Adipocyte (in vitro differentiated cells): ENCODE data around the gene ZBTB5.
"Not testable (repeated sequence)": the region's sequence is repeated elsewhere in the genome, so short reads cannot be mapped to it uniquely, and the experiment has no call there.

Experiments
- DNase-seq: peaks from one replicate; pipeline ENCODE4 v3.0.0-alpha.2; 2015; ENCODE audit warnings: low read depth
- H3K27me3 ChIP-seq: replicated peaks from 2 replicates; pipeline ENCODE4 v1.7.0; 2013; ENCODE audit warnings: mild to moderate bottlenecking, low read length, moderate library complexity; ENCODE audit not compliant: control insufficient read depth, insufficient read depth
- H3K36me3 ChIP-seq: 2 replicates; pipeline ENCODE4 v1.7.0; 2013; ENCODE audit warnings: low read length, mild to moderate bottlenecking, moderate library complexity; ENCODE audit not compliant: control insufficient read depth, insufficient read depth, severe bottlenecking
- H3K4me1 ChIP-seq: 2 replicates; pipeline ENCODE4 v1.7.0; 2013; ENCODE audit warnings: mild to moderate bottlenecking, low read length, moderate library complexity; ENCODE audit not compliant: control insufficient read depth, insufficient read depth
- H3K4me3 ChIP-seq: 2 replicates; pipeline ENCODE4 v1.7.0; 2013; ENCODE audit warnings: mild to moderate bottlenecking, low read length, moderate library complexity
- H3K9ac ChIP-seq: 2 replicates; pipeline ENCODE4 v1.7.0; 2013; ENCODE audit warnings: mild to moderate bottlenecking, low read length, moderate library complexity
- H3K9me3 ChIP-seq: 2 replicates; pipeline ENCODE4 v1.7.0; 2013; ENCODE audit warnings: mild to moderate bottlenecking, low read length, moderate library complexity; ENCODE audit not compliant: control insufficient read depth

Gene ZBTB5

DNA sequence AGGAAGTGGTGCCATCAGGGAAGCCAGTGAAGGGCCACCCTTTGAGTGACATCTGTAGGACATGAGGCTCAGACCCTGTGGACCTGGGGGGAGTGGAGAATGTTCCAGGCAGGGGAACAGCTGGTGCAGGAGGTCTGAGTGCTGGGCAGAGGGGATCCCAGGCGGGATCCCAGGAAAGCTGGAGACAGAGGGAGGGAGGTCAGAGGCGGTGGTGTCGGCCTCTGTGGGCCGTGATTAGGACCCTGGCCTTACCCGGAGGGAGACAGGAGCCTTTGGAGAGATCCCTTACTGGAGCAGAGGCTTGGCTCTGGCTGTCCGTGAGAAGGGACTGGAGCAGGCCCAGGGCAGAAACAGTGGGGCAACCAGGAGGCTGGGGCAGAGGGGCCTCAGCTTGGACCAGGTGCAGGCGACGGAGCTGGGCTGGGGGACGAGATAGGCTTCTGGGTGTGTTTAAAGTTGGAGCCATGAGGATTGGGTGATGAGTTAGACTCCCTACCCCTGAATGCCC is 54.8 kb downstream of the ZBTB5 start:
- H3K9me3 ChIP-seq: no peaks in the 10 kb centered on the region
- no peak overlapping the region for H3K4me3 ChIP-seq
- no peak overlapping the region for H3K9ac ChIP-seq
- peaks cover 4% of the 10 kb centered on the region for H3K27me3 ChIP-seq
- no peaks in the 10 kb centered on the region for H3K36me3 ChIP-seq
- peaks cover 9% of the 10 kb centered on the region for H3K4me1 ChIP-seq
- no peak for DNase-seq

DNA sequence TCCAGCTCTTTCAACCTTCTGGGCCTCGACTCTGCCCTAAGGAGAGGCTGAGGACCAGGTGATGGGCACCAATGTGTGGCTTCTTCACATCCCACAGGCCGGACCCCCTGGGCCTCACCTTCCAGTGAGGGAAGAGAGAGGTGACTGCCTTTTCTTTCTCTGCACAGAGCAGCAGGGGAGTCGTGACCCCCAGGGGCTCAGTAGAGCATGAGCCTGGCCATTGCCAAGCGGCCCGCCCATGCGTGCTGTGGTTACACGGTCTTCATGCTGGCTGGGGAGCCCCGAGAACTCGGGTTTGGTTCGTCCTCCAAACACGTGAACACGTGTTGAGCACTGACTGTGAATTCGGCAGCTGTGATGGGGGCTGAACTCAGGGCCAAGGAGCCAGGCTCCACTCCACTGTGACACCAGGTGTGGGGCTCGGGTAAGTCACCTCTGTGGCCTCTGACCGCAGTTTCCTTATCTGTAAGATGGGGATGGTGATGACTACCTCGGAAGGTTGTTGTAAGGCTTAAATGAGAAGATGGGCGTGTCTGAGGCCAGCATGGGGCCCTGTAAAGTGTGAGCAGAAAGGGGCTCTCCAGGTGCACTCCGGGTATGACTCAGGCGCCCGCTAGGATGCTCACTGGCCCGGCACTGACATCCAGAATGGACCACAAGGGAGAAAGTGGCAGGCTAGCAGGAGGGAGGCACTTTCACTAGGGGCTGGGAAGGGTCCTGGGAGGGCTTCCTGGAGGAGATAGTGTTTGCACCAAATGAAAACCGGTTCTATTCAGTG is 56.1 kb downstream of the ZBTB5 start:
- no peak overlapping the region for H3K9ac ChIP-seq
- H3K9me3 ChIP-seq: no peaks in the 10 kb centered on the region
- no peaks in the 10 kb centered on the region for H3K36me3 ChIP-seq
- DNase-seq: no peak
- H3K27me3 ChIP-seq: peaks cover 4% of the 10 kb centered on the region
- no peak overlapping the region for H3K4me3 ChIP-seq
- peaks cover 2% of the 10 kb centered on the region for H3K4me1 ChIP-seq

DNA sequence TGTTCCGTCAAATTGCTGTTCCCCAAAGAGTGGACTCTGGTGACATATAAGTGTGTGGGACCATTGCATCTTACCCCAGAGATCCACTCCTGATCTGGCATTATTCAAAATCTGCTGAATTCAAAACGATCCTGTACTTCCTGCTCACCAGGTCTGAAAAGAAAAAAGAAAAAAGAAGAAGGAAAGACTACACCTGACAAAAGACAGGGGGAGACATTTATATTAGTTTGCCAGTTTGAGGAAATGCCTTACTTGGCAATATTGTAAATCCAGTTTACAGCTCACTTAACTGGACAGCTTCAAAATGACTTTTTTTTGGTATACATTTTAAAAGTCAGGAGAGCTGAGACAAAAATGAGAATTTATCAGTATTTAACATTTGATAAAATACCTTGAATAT is 57.8 kb downstream of the ZBTB5 start:
- Histone ChIP-seq H3K4me3 (no peak overlapping the region), H3K4me1 (peaks cover 2% of the 10 kb centered on the region), H3K9ac (no peak overlapping the region), H3K36me3 (no peaks in the 10 kb centered on the region), H3K9me3 (no peaks in the 10 kb centered on the region), H3K27me3 (peaks cover 4% of the 10 kb centered on the region)
- peak; percentile 11 for DNase-seq

DNA sequence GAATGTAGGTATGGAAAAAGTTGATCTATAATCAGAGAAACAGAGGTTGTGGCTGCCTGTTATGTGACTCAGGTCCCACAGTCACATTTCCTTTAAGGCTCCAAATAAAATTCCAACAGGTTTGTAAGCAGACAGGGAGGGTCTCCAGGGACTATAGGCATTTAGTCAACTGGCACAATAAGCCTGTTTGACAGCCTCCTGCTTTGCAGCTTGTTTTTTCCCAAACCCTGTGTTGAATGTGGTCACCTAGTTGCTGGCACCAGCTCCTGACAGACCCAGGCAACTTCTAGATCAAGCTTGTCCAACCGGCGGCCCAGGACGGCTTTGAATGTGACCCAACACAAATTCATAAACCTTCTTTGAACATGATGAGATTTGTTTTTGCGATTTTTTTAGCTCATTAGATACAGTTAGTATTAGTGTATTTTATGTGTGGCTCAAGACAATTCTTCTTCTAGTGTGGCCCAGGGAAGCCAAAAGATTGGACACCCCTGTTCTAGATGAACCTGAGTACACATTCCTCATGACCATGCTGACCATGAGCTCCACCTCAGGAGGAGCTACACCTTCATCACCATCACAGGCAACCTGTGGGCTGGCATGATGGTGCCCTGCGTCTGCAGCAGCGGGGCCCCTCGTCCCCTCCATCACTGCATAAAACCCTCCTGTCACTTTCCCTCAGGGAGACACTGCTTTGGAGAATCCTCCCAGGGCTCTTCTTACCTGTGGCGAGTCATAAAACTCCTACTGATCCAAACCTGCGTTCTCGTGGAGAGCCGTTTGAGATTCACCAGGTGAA is 58.4 kb downstream of the ZBTB5 start:
- Histone ChIP-seq H3K9me3 (no peaks in the 10 kb centered on the region), H3K4me1 (peaks cover 2% of the 10 kb centered on the region), H3K4me3 (no peak overlapping the region), H3K27me3 (peaks cover 4% of the 10 kb centered on the region), H3K36me3 (no peaks in the 10 kb centered on the region), H3K9ac (no peak overlapping the region)
- no peak for DNase-seq

DNA sequence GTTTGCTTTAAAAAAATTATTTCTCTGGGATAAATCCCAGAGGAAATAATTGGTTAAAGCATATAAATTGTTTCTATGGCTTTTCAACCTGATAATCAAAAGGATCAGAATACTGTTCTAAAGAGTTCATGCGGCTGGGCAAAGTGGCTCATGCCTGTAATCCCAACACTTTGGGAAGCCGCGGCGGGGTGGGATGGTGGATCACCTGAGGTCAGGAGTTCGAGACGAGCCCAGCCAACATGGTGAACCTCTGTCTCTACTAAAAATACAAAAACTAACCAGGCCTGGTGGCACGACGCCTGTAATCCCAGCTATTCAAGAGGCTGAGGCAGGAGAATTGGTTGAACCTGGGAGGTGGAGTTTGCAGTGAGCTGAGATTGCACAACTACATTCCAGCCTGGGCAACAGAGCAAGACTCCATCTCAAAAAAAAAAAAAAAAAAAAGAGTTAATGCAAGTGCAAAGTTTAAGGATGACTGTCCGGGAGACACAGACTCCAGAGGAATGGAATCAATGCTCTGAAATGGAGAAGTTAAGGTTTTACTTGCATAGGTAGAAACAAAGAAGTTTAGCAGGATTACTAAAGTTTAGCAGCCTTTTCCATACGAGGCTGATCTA is 59.4 kb downstream of the ZBTB5 start:
- Histone ChIP-seq H3K4me1 (peaks cover 2% of the 10 kb centered on the region), H3K4me3 (no peak overlapping the region), H3K27me3 (peaks cover 4% of the 10 kb centered on the region), H3K9ac (no peak overlapping the region), H3K36me3 (no peaks in the 10 kb centered on the region), H3K9me3 (no peaks in the 10 kb centered on the region)
- no peak for DNase-seq

DNA sequence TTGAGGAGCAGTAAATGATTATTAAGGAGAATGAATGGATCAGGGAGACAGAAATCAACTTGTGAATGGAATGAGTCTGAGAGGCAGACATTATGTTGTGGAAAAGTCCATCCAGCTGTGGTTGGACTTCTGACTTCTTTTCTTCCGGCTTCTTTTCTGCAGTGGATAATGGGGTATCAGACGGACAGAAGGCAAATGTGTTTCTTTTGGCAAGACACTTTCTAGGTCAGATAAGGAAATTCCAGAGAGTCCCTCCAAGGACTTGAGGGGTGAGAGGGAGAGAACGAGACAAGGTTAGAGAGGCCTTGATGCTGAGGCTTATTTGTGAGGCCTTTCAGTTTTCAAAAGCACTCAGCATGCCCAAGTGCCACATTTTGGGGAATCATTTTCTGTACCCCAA is 59.9 kb downstream of the ZBTB5 start:
- Histone ChIP-seq H3K9me3 (no peaks in the 10 kb centered on the region), H3K4me3 (no peak overlapping the region), H3K4me1 (peaks cover 2% of the 10 kb centered on the region), H3K36me3 (no peaks in the 10 kb centered on the region), H3K9ac (no peak overlapping the region), H3K27me3 (peaks cover 4% of the 10 kb centered on the region)
- DNase-seq: no peak

DNA sequence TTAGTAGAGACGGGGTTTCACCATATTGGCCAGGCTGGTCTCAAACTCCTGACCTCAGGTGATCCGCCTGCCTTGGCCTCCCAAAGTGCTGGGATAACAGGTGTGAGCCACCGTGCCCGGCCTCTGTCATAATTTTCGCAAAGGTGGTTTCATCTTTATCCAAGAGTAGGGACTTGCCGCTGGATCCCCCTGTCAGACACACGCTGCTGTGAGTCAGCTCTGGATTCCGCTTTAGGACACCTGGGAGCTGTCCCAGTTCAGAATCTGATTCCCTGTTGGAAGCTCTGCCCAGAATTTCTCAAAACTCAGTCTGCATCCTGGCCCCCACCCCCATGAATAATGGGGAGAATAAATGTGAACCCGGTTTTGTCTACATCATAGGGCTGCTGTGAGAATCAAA is 60.7 kb downstream of the ZBTB5 start:
- Histone ChIP-seq H3K9ac (no peak overlapping the region), H3K4me3 (no peak overlapping the region), H3K4me1 (peaks cover 2% of the 10 kb centered on the region), H3K9me3 (no peaks in the 10 kb centered on the region), H3K36me3 (no peaks in the 10 kb centered on the region), H3K27me3 (peaks cover 4% of the 10 kb centered on the region)
- no peak for DNase-seq

DNA sequence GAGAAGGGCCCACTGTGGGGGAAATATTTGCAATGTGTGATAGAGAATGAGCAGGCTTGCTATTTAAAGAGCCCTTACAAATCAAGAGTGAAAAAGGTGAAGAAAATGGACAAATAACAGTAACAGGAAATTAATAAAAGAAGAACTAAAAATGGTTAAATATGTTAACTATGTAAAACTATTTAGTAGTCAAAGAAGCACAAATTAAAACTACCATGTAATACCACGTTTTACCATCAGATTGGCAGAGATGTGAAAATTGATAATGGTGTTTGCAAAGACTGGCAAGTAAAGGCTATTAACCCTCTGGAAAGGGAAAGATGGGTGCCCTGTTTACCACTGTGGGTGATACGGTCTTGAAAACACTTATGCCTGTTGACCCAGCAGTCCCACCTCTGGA is 65.9 kb downstream of the ZBTB5 start:
- Histone ChIP-seq H3K4me3 (no peak overlapping the region), H3K4me1 (no peaks in the 10 kb centered on the region), H3K9me3 (no peaks in the 10 kb centered on the region), H3K36me3 (no peaks in the 10 kb centered on the region), H3K27me3 (no peaks in the 10 kb centered on the region), H3K9ac (no peak overlapping the region)
- no peak for DNase-seq

DNA sequence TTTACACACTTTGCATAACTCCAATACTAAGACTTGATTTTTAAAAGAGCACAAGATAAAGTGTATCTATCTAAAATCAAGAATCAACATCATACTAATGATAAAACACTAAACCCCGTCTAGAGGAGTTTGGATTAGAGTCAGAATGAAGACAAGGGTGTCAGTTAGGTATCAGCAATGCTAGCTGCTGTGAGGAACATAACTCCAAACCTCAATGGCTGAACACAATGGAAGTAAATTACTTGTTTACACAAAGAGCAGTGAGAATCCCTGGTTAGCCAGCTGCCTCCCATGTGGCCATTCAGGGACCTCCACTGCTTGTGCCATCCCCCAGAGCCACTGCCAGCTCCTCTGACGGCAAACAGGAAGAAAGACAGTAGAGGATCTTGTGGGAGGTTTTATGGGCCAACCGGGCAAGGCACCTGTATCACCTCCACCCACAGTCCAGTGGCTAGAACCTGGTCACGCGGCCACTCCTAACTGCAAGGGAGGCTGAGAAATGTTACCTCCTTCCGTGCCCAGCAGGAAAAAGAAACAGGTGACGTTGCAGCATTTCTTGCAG is 66.7 kb downstream of the ZBTB5 start:
- Histone ChIP-seq H3K4me1 (no peaks in the 10 kb centered on the region), H3K9ac (no peak overlapping the region), H3K9me3 (no peaks in the 10 kb centered on the region), H3K36me3 (no peaks in the 10 kb centered on the region), H3K4me3 (no peak overlapping the region), H3K27me3 (no peaks in the 10 kb centered on the region)
- no peak for DNase-seq

DNA sequence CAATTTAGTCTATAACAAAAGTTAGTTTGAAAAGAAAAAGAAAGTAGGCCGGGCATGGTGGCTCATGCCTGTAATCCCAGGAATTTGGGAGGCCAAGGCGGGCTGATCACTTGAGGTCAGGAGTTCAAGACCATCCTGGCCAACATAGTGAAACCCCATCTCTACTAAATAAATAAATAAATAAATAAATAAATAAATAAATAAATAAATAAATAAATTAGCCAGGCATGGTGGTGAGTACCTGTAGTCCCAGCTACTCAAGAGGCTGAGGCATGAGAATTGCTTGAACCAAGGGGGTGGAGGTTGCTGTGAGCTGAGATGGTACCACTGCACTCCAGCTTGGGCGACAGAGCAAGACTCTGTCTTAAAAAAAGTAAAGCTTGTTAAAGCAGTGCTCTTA is 67.3 kb downstream of the ZBTB5 start:
- DNase-seq, H3K27me3 ChIP-seq, H3K4me3 ChIP-seq, H3K9me3 ChIP-seq, H3K36me3 ChIP-seq, H3K4me1 ChIP-seq, H3K9ac ChIP-seq: not testable (repeated sequence)

DNA sequence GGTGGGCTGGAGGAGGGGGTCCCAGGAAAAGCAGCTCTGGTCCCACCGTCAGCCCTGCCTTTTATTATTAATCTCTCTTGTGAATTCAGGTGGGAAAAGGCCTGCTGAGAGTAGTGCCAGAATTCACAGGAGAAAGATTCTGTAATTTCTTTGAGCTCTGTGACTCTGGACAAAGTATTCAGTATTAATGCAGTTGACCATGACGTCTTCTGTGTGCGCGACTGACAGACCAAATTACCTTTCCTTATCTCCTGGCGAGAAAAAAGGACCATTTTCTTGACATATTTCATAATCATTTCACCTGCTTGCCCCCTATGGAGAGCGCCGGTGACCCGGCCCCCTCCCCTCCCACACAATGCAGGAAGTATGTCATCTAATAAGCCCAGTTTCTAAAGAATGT is 69.6 kb downstream of the ZBTB5 start:
- H3K36me3 ChIP-seq: no peaks in the 10 kb centered on the region
- no peak overlapping the region for H3K4me3 ChIP-seq
- H3K27me3 ChIP-seq: peaks cover 4% of the 10 kb centered on the region
- no peaks in the 10 kb centered on the region for H3K9me3 ChIP-seq
- no peak overlapping the region for H3K9ac ChIP-seq
- no peak for DNase-seq
- H3K4me1 ChIP-seq: no peaks in the 10 kb centered on the region
